Myocyte (in vitro differentiated cells): ENCODE data around the gene MMP23B. TPM values are rescaled to one million over a fixed set of nuclear protein-coding genes. Genes with fewer than 3 reads are reported as not detected.
"Not testable (repeated sequence)": the region's sequence is repeated elsewhere in the genome, so short reads cannot be mapped to it uniquely, and the experiment has no call there.

Experiments used
- DNase-seq: peaks from one replicate; pipeline ENCODE4 v3.0.0-alpha.2; 2012; ENCODE audit warnings: low read depth
- total RNA-seq: library from RNA; depleted of rRNA; stranded (reverse); fragments of >200 nt; gene quantifications from 2 replicates; pipeline ENCODE4 v1.2.3, GENCODE V29; 2014

MMP23B gene
- total RNA-seq, 1 donor from 2014 or later, result 1.6 TPM

DNA sequence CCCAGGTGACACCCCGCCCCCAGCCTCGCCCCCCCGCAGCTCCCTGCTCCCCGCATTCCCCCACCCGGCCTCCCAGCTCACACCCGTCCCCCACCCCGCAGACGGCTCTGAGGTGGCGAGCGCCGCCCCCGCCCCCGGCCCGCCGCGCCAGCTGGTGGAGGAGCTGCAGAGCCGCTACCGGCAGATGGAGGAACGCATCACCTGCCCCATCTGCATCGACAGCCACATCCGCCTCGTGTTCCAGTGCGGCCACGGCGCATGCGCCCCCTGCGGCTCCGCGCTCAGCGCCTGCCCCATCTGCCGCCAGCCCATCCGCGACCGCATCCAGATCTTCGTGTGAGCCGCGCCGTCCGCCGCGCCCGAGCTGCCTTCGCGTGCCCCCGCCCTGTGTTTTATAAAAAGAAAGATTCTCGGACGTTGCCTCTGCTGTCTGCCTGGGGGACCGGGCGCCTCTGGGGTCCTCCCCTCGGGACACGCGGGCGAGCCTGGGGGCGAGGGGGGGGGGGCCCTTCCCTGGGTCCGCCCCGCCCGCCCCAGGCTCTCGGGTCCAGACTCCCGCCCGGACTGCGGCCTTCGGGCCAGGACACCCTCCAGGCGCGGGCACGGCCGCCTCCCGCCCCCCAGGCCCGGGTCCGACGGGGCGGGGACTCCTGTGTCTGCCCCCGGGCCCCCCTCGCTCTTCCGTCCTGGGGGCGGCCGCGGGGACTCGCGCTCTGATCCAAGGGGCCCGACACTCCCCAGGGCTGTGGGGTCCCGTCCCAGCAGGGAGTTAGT, 1.6 kb upstream of the MMP23B start:
- DNase-seq, result no peak

- no peak for DNase-seq
Observed at GRCh38 chr1:1630965-1631781, 800 bp upstream of the MMP23B start.

DNA sequence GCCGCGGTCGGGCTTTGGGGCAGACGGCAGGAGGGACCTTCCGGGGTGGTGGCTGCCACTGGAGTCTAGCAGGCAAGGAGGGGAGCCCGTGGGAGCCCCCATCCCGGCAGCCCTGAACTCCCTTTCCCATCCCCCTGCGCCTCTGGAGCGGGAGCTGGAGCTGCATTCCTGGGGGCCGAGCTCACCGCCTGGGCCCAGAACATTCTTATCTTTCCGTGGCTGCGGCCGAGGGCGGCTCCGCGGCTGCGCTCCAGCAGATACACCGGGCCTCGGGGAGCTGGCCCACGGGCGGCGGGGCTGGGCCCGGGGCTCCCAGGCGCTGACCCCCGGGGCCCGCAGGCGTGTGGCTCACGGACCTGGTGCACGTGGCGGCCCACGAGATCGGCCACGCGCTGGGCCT, 1.4 kb downstream of the MMP23B start:
- DNase-seq, result not testable (repeated sequence)

GRCh38 chr1:1634613-1635012, 2.6 kb downstream of the MMP23B start:
- DNase-seq, result not testable (repeated sequence)

DNA sequence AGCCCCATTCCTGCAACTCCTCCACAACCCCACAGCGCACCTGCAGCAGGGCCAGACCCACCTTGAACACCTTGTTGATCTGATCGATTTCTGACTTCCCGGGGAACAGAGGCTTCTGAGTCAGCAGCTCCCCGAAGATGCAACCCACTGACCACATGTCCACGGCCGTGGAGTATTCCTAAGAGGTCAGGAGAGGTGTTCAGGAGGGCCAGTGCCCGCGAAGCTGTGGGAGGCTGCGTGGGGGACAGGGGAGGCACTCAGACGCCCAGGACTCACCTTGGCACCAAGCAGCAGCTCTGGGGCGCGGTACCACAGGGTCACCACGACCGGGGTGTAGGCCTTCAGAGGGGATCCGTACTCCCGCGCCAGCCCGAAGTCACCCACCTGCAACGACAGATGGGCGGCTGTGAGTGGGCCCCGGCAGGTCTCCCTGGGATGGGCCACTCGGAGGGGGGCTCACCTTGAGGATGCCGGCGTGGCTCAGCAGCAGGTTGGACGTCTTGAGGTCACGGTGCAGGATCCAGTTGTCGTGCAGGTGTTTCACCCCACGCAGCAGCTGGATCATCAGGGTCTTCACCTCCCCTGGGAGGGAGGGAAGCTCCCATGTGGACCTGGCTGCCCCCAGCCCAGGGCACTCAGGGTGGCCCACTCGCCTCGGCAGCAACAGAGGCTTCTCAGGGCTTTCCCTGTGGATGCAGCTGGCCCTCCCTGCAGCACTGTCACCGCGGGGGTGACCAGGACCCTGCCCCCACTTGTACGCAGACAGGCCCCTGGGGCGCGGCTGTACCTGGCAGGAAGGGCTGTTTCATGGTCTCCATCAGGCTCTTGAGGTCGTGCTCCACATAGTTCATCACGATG, 4.9 kb downstream of the MMP23B start:
- not testable (repeated sequence) for DNase-seq

GRCh38 chr1:1637479-1637875, 5.5 kb downstream of the MMP23B start:
- not testable (repeated sequence) for DNase-seq

GRCh38 chr1:1638528-1638927, 6.6 kb downstream of the MMP23B start:
- peak; percentile 13 for DNase-seq

GRCh38 chr1:1639368-1639767, 7.4 kb downstream of the MMP23B start:
- not testable (repeated sequence) for DNase-seq

DNA sequence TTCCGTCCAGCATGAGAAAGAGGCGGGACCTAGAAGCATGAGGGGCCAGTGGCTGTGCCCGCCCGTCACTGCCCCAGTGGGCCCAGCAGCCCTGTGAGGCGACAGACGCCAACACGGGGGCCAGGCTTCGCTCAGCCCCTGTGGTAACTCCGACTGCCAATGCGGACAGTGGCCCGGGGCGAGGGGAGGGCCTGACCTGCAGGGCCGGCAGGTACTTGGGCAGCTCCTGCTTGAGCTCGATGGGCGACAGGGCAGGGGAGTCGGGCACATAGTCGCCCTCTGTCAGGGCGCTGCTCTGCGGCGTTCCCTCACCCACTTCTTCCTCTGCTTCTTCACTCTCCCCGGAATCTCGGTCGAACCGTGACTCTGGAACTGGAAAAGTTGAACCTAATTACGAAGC, 8.1 kb downstream of the MMP23B start:
- not testable (repeated sequence) for DNase-seq

DNA sequence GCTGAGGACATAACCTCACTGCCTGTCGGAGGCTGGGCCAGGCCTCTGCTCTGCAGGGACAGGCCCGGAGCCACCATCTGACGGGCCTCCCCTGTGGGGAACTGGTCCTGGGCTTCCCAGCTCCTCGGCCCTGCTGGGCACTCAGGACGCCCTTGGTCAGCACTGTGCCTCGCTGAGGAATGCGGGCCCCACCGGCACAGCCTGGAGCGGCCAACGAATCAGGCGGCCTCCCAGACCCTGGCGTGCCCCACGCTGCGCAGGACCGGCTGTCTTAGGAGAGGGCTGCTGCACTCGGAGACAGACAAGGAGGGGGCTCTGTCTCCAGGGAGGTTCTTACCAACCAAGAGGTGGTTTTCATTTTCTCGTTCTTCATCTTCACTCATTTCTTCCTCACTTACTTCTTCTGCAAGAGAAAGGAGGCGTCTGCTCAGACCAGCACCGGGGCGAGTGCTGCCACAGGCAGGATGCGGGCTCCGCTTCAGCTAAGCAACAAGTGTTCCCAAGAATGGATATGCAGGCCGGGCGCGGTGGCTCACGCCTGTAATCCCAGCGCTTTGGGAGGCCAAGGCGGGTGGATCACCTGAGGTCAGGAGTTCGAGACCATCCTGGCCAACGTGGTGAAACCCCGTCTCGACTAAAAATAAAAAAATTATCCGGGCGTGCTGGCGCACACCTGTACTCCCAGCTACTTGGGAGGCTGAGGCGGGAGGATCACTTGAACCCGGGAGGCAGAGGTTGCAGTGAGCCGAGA, 8.9 kb downstream of the MMP23B start:
- not testable (repeated sequence) for DNase-seq

GRCh38 chr1:1646326-1646725, 14.4 kb downstream of the MMP23B start:
- DNase-seq, result not testable (repeated sequence)

- not testable (repeated sequence) for DNase-seq
Observed at GRCh38 chr1:1647567-1648241, 15.7 kb downstream of the MMP23B start.

DNA sequence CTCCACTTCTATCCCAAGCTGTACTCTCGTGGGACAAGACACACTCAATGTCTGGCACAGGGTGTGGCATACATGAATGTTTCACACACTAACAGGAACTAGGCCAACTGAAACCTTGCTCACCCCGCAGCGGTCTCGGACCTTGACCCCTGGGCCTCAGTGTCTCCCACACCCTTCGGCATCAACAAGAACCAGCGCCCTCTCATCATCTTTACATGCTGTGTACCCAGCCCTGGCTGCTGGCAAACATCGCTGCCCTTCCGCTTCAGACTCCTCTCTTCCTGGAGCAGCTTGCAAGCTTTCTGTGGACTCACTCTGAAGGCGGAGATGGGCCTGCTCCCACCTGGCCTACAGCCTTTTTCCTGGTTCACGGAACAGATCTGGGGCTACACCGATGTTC, 16.3 kb downstream of the MMP23B start:
- DNase-seq, result not testable (repeated sequence)

GRCh38 chr1:1658583-1659549, 26.9 kb downstream of the MMP23B start, which contains the start of gene CDK11B:
Gene CDK11B, minus strand, starts transcription at chr1:1659004. Its CDS starts 1,519 bp downstream, at chr1:1657485.
- peak; percentile 94 for DNase-seq

DNA sequence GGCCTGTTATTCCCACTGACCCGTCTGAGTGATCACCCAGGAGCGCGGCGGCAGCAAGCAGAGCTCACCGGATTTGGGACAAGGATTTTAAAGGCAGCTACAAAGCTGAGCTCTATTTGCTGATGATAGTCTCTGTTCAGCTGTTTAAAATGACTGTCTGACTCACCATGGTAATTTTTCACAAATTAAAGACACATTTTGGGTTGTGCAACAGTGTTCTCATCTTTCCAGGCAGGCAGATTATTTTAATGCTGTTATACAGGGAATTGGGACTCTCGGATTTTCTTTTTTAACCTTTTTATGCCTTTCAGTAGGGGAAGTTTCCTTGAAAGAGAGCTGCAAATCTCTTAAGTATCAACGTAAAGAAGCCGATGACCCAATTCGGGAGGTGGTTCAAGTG, 30.4 kb downstream of the MMP23B start:
- DNase-seq, result not testable (repeated sequence)

DNA sequence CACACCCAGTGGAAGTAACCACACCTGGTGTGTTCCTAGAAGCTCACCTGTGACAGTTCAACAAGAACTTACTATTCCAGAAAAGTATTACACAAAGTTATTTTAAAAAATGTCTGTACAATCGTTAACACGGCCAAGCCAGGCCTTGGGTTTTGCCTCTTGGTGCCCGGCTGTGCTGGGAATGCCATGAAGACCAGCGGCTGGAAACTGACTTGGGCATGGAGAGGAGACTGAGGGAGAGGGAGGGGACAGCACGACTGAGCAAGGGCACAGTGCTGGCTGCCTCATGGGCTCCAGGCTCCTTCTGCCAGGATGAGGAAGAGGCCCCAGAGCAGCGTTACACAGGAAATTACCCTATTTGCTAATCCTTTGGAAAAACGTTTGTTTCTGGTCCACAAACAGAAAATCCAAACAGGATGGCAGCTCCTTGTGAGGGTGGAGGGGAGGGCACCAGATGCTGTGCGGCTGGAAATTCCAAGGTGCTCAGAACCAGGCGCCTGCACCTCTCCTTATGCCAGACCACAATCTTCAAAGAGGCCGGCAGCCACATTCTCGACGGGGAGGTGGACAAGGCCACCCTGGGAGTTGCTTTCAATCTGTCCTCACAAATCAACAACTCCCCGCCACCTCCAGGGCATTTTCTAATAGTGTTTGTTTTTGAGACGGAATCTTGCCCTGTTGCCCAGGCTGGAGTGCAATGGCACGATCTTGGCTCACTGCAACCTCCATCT, 31.0 kb downstream of the MMP23B start:
- DNase-seq, result not testable (repeated sequence)

DNA sequence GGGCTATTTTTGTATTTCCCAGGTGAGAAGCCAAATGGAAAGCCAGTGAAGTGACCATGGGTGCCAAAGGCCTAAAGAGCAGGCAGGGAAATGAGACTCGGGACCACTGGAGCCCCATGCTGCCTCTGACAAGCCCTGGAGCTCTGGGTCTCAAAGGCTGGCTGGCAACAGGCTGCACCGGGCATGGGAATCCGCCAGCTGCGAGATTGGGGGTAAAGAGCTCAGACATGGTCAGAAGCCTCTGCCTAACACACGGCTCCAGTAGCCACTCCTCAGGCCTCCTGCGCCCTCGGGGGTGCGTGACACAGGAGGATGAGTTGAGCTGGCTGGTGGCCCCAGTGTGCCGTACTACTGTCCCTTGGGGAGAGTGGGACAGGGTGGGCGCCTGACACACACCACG, 32.3 kb downstream of the MMP23B start:
- DNase-seq, result not testable (repeated sequence)
